Measurements from ENCODE around the gene SPATA31C1.
"Not testable (repeated sequence)": the region's sequence is repeated elsewhere in the genome, so short reads cannot be mapped to it uniquely, and the experiment has no call there.

Gene SPATA31C1

GRCh38 chr9:87886933-87887505 lies 30.7 kb upstream of the SPATA31C1 start:
- no peak for DNase-seq

DNA sequence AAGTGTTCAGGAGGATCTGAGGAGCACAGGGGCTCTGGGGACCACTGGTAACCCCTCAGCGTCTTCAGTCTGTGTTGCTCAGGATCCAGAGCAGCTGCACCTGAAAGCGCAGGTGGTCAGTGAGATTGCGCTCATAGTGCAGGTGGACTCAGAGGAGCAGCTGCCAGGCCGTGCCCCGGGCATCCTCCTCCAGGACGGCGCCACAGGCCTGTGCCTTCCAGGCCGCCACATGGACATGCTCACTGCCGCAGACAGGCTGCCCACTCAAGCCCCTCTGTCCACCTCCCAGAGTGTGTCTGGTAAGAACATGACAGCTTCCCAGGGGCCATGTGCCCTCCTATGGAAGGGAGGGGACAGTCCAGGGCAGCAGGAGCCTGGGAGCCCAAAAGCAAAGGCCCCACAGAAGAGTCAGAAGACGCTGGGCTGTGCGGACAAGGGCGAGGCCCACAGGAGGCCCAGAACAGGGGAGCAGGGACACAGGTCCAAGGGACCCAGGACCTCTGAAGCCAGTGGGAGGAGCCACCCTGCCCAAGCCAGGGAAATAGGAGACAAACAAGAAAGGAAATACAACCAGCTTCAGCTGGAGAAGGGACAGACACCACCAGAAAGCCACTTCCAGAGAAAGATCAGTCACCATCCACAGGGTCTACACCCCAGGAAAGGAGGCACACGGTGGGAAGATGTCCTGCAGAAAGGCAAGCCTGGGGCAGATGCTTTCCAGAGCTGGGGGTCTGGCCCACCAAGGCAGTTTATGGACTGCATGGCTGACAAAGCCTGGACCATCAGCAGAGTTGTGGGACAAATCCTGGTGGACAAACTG lies 29.9 kb upstream of the SPATA31C1 start:
- no peak for DNase-seq

DNA sequence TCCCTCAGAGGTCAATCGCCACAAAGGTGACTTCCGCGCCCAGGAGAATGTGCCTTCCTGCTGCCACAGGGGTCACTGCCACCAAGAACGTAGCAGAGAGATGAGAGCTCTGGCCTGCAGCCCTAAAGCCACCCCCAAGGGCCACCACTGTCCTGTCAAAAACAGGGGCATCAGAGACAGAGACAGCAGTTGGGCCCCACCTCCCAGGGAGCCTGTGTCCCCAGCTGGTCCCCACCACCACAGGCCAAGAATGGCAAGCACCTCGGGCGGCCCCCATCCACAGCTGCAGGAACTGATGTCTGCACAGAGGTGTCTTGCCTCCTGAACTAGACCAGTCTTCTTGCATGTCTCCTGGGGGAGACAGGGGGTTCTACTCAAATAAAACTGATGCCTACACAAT lies 29.3 kb upstream of the SPATA31C1 start:
- no peak for DNase-seq

GRCh38 chr9:87889065-87889881 lies 28.5 kb upstream of the SPATA31C1 start:
- no peak for DNase-seq

DNA sequence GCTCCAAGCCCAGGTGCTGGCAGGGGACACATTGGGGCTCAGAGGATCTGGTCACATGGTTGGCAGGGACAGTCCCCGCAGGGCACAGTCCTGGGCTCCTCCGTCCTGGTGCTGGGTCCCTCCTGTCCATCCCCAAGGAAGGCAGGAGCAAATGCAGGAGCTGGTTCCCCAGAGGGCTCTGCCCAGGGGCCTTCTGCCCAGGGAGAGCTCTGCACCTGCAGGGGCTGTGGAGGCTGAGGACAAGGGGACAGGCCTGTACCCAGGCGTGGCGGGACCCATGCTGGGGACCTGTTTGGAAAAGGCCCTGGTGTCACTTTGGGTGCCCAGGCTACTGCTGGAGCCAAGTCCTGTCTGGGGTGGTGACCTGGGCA lies 27.9 kb upstream of the SPATA31C1 start:
- DNase-seq = no peak

- no peak for DNase-seq
Measured at GRCh38 chr9:87890837-87891236, 26.9 kb upstream of the SPATA31C1 start.

- no peak for DNase-seq
Measured at GRCh38 chr9:87891754-87892153, 26.0 kb upstream of the SPATA31C1 start.

GRCh38 chr9:87892956-87893355 lies 24.8 kb upstream of the SPATA31C1 start:
- DNase-seq = no peak

DNA sequence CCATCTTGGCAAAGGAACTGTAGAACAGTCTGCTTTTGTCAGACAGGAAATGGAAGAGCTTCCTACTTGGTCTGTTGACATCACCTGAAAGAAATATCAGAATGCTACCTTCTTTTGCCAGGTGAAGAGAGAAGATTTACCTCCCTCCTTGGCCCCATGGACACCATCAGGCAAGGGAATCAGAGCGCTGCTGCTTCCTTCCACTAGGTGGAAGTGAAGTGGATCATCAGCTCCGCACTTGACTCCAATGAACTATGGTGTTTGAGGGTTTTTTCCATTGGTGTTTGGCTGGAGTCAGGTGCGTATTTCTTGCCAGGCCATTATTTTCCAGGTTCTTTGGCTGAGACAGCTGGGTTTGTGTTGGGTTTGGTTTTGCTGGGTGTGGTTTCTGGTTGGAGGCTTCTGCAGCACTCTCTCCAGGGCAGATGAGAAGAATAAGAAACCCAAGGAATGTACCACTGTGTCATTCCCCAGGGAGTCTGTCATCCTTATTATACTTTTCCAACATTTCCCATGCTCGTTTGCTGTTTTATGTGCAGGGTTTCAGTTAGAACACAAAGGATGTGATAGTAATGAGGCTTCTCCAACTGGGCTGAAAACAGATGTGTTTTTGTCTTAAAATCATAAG lies 22.6 kb upstream of the SPATA31C1 start:
- DNase-seq = no peak

DNA sequence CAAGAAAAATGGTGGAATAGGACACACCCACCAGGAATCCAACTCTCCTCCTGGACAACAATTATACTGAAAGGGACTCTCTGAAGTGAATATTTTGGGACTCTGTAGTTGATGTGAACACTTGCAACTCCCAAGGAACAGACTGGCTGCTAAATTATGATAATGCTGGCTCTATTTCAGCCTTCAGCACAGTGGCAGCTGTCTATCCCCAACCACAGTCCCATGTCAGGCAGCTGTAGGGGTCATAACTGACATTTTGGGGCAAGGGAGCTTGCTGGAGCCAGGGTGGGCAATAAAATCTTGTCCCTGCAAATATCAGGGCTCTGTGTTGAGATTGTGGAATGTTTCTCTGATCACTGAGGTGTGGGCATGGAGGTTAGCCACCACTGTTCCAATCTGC lies 20.9 kb upstream of the SPATA31C1 start:
- DNase-seq = no peak

GRCh38 chr9:87898151-87898550 lies 19.6 kb upstream of the SPATA31C1 start:
- no peak for DNase-seq

GRCh38 chr9:87902371-87902770 lies 15.4 kb upstream of the SPATA31C1 start:
- not testable (repeated sequence) for DNase-seq

GRCh38 chr9:87909310-87910041 lies 8.3 kb upstream of the SPATA31C1 start:
- no peak for DNase-seq

GRCh38 chr9:87910821-87911220 lies 6.9 kb upstream of the SPATA31C1 start:
- no peak for DNase-seq

GRCh38 chr9:87919013-87919412 lies 1.3 kb downstream of the SPATA31C1 start:
- not testable (repeated sequence) for DNase-seq

DNA sequence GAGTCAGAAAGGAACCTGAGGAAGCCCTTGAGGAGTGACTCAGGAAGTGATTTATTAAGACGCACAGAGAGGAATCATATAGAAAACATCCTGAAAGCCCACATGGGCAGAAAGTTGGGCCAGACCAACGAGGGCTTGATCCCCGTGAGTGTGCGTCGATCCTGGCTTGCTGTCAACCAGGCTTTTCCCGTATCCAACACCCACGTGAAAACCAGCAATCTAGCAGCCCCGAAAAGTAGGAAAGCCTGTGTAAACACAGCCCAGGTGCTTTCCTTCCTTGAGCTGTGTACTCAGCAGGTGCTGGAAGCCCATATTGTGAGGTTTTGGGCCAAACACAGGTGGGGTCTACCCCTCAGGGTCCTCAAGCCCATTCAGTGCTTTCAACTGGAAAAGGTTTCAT lies 3.8 kb downstream of the SPATA31C1 start:
- DNase-seq = not testable (repeated sequence)

- DNase-seq = not testable (repeated sequence)
Measured at GRCh38 chr9:87923012-87923411, 5.2 kb downstream of the SPATA31C1 start.

- not testable (repeated sequence) for DNase-seq
Measured at GRCh38 chr9:87924851-87925250, 7.1 kb downstream of the SPATA31C1 start.

- not testable (repeated sequence) for DNase-seq
Measured at GRCh38 chr9:87929152-87929551, 11.4 kb downstream of the SPATA31C1 start.

DNA sequence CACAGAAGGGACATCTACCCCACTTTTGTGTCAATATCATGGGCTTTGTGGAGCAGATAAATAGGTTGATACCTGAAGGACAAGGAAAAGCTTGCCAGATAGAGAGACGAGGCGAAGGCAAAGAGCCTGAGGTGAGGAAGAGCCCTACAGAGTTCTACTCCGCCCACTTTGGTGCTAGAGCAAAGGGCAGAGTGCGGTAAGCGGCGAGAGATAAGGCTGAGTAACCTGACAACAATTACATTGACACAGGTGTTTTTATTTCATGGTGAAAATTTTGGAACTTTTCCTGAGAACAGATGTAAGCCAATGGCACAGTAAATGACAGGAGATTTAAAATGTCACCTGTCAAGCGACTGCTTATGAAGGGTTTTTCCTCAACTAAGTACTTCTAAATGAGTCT lies 16.7 kb downstream of the SPATA31C1 start:
- not testable (repeated sequence) for DNase-seq

GRCh38 chr9:87937352-87937751 lies 19.6 kb downstream of the SPATA31C1 start:
- DNase-seq = not testable (repeated sequence)

- not testable (repeated sequence) for DNase-seq
Measured at GRCh38 chr9:87937918-87938317, 20.2 kb downstream of the SPATA31C1 start.

Data from hippocampal formation (tissue), 2 donors.